PFSK-1 (cell line): ENCODE results near the gene RGS12.

Experiments used
- FOXP2 ChIP-seq: optimal IDR thresholded peaks from 2 replicates; pipeline ENCODE3; 2011; ENCODE audit warnings: borderline replicate concordance, control low read depth, inconsistent platforms; ENCODE audit not compliant: insufficient read depth; ENCODE audit errors: extremely low read length, extremely low read depth
- POLR2AphosphoS5 ChIP-seq: IDR thresholded peaks from 2 replicates; pipeline ENCODE4 v1.6.1; 2012; ENCODE audit warnings: low read depth, mild to moderate bottlenecking, control low read depth, low read length, moderate library complexity
- SIN3A ChIP-seq: IDR thresholded peaks from 2 replicates; pipeline ENCODE4 v1.6.1; 2012; ENCODE audit warnings: mild to moderate bottlenecking, low read length, moderate library complexity, borderline replicate concordance; ENCODE audit not compliant: insufficient read depth
- TAF1 ChIP-seq: IDR thresholded peaks from 2 replicates; pipeline ENCODE4 v1.6.1; 2012; ENCODE audit warnings: low read length, control low read depth, borderline replicate concordance; ENCODE audit not compliant: insufficient read depth
- TF ChIP-seq, protein P1 (sequence below), 2 experiments: IDR thresholded peaks; 2 replicates each; pipeline versions ENCODE4 v1.6.1 to v1.8.0; 2011 to 2012; ENCODE audit warnings: low read depth in 2 of 2, low read length in 2 of 2, control low read depth in 1 of 2, inconsistent platforms in 1 of 2, mild to moderate bottlenecking in 1 of 2, moderate library complexity in 1 of 2; ENCODE audit not compliant: insufficient read depth in 1 of 2

RGS12 gene

DNA sequence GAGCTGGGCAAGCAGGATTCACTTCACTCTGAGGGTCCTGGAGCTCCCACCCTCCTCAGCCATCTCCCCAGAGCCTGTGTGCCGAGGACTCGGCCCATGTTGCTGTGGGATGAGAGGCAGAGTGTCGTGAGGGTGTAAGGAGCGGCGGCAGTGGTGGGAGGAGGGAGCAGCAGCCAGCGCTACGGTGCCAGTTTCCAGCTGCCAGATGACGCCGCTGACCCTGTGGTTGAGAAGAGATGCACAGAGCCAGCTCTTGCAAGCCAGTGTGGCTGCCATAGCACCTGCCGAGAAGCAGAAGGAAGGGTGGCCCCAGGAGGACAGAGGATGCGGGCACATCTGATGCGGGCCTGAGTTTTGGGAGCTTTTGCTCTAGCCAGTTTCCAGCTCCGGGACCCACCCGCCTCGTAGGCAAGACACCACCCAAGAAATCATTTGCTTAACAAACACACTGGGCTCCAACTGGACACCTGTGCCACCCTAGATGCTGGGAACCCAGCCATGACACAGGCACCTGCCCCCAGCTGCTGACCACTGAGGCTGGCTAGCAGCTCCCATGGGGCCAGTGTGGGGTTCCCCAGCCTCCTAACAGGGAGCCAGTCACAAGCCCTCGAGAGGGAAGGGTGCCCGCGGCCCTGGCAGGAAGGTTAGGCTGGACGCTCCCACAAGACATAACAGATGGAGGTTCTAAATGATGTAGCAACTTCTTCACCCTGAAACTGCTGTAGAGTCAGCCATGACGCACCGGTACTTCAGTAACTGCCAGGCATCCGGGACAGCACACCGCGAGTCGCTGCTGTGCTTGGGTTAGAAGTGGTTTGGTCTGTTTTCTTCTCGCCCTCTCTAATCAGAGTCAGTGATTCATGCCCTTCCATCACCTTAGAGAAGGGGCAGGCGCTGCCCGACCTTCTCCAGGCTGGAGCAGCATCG is 35.0 kb upstream of the RGS12 start:
- TF ChIP-seq SIN3A: no peak
- TF ChIP-seq, protein P1, sequence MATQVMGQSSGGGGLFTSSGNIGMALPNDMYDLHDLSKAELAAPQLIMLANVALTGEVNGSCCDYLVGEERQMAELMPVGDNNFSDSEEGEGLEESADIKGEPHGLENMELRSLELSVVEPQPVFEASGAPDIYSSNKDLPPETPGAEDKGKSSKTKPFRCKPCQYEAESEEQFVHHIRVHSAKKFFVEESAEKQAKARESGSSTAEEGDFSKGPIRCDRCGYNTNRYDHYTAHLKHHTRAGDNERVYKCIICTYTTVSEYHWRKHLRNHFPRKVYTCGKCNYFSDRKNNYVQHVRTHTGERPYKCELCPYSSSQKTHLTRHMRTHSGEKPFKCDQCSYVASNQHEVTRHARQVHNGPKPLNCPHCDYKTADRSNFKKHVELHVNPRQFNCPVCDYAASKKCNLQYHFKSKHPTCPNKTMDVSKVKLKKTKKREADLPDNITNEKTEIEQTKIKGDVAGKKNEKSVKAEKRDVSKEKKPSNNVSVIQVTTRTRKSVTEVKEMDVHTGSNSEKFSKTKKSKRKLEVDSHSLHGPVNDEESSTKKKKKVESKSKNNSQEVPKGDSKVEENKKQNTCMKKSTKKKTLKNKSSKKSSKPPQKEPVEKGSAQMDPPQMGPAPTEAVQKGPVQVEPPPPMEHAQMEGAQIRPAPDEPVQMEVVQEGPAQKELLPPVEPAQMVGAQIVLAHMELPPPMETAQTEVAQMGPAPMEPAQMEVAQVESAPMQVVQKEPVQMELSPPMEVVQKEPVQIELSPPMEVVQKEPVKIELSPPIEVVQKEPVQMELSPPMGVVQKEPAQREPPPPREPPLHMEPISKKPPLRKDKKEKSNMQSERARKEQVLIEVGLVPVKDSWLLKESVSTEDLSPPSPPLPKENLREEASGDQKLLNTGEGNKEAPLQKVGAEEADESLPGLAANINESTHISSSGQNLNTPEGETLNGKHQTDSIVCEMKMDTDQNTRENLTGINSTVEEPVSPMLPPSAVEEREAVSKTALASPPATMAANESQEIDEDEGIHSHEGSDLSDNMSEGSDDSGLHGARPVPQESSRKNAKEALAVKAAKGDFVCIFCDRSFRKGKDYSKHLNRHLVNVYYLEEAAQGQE (IDR thresholded peaks at IDR 0.05; ENCODE audit: insufficient read depth in 1 of 2, low read depth in 2 of 2, low read length in 2 of 2): no peak
- TF ChIP-seq TAF1: no peak
- no peak for TF ChIP-seq POLR2AphosphoS5
- no peak for TF ChIP-seq FOXP2

DNA sequence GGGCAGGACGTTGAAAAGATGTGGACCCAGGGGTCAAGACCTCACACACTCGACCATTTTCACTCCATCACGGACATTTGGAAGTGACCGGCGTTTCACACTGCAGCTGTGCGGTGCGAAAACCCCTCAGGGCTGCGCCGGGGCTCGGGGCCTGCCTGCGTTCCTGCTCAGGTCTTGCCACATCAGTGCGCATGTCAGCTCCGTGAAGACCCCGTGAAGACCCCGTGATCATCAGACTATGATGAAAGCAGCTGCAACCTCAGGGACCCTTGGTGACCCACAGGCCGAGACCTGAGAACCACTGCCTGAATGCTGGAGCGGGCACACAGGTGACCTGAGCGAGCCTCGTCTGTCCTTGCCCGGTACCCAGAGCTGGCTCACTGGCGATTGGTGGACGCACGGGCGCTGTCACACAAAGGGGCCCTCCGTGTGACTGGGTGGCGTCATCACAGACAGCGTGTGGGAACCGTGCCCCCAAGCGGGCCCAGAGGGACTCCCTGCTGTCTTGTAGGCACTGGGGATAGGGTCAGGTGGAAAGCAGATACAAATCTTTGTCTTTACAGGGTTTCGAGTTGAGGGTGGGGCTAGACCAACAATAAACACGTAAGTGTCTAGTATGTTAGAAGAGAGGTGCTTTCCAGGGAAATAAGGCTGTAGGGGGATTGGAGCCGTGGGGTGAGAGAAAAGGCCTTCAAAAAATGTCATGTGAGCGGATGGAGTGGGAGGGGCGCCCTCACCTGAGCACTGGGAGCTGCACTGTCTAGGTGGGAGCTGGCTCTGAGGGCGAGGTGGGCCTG is 31.2 kb upstream of the RGS12 start:
- TF ChIP-seq, protein P1 (IDR thresholded peaks at IDR 0.05; ENCODE audit: insufficient read depth in 1 of 2, low read depth in 2 of 2, low read length in 2 of 2): no peak
- TF ChIP-seq SIN3A (no peak), TAF1 (no peak), FOXP2 (no peak)

DNA sequence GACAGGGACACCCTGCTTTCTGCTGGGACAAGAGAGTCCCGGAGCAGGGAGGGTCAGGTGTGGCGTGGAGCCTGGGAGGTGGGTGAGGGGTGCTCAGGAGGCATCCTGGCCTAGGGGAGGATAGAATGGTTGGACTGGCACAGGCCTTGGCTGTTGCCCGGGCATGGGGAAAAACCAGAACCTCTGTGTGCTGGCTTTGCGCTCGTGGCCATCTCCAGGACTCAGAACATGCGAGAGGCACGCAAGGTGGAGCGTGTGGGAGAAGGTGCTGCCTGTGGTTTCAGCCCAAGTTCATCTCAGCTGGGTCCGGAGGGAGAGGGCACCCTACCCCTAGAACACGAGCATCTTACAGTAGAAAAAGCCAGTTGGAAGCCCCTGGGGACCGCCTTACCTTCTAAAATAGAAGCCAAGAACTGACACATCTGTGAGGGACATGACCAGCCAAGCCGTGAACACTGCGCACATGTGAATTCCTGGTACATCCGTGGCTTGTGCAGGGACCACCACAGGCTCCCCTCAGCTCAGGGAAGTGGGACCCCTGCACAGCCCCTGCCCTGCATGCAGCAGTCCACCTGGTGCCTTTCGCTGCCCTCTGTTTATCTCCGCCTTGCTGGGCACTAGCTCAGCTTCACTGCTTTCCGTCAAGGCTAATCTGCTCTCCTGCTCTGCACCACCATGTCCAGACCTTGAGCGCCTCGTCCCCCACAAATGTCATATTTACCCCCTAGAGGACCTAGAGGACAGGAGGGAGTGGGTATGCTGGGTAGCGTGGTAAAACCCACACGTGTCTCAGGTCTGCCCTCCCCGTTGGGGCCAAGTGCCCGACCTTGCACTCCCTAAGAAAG is 30.4 kb upstream of the RGS12 start:
- TF ChIP-seq, protein P1 (IDR thresholded peaks at IDR 0.05; ENCODE audit: insufficient read depth in 1 of 2, low read depth in 2 of 2, low read length in 2 of 2): no peak
- TF ChIP-seq POLR2AphosphoS5: no peak
- TF ChIP-seq SIN3A: no peak
- no peak for TF ChIP-seq TAF1
- no peak for TF ChIP-seq FOXP2

DNA sequence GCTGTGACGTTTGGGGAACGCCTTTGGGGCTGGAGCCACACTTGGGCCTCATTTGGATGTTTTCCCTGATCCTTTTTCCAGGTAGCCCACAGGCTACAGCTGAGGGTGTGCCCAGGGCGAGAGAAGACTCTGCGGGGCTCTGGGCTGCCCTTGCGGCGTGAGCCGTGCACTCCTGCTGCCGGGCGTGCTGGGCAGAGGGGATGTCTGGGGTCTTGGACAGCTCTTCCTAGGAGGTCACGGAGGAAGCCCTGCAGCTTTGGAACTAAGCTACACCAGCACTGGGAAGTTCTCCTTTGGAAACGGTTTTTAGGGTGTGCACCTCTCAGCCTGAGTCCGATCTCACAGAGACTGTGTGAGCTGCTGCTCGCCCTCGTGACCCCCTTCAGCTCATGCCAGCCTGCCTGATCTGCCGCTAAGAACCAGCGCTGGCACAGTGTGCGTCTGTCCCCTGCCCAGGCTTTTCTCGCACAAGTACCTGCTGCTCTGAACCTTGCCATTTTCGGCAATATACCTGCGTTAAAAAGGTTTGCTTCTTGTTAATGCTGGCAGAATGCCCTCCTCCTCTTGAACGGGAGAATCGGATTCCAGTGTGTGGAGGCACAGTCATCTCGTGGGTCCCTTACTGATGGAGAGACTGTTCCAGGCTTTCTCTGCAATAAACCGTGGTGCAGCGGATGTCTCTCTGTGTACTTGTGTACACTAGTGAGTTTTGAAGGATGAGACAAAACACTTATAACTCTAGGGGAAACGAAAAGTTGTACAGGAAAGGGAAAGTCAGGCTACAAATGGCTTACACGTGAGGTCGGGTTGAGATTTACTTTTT is 29.6 kb upstream of the RGS12 start:
- TF ChIP-seq TAF1 (no peak), FOXP2 (no peak), POLR2AphosphoS5 (no peak)
- TF ChIP-seq, protein P1 (IDR thresholded peaks at IDR 0.05; ENCODE audit: insufficient read depth in 1 of 2, low read depth in 2 of 2, low read length in 2 of 2): no peak
